NCI-H2171 treated with DMSO at 0.1 percent for 48 hours (cell line): ENCODE data around the gene LRRC37A.
"Not testable (repeated sequence)": the region's sequence is repeated elsewhere in the genome, so short reads cannot be mapped to it uniquely, and the experiment has no call there.

Source experiments
- DNase-seq: peaks from one replicate; lab custom pipeline; 2025; lab: John Stamatoyannopoulos, UW

The LRRC37A gene

GRCh38 chr17:46287587-46287986 lies 7.3 kb upstream of the LRRC37A start:
- not testable (repeated sequence) for DNase-seq

- not testable (repeated sequence) for DNase-seq
Observed at GRCh38 chr17:46290906-46291546, 3.9 kb upstream of the LRRC37A start.

GRCh38 chr17:46291618-46292017 lies 3.3 kb upstream of the LRRC37A start:
- DNase-seq = not testable (repeated sequence)

GRCh38 chr17:46341220-46341619 lies 46.3 kb downstream of the LRRC37A start:
- not testable (repeated sequence) for DNase-seq

- not testable (repeated sequence) for DNase-seq
Observed at GRCh38 chr17:46342131-46342530, 47.2 kb downstream of the LRRC37A start.

GRCh38 chr17:46348345-46348744 lies 53.4 kb downstream of the LRRC37A start:
- DNase-seq = not testable (repeated sequence)

GRCh38 chr17:46349060-46349459 lies 54.1 kb downstream of the LRRC37A start:
- DNase-seq = not testable (repeated sequence)

- not testable (repeated sequence) for DNase-seq
Observed at GRCh38 chr17:46353856-46354255, 58.9 kb downstream of the LRRC37A start.

- DNase-seq = not testable (repeated sequence)
Observed at GRCh38 chr17:46361145-46361735, 66.3 kb downstream of the LRRC37A start.

- DNase-seq = not testable (repeated sequence)
Observed at GRCh38 chr17:46361755-46362154, 66.8 kb downstream of the LRRC37A start, which contains the start of gene ARL17B. TSS of gene ARL17B (minus strand) at chr17:46361766. CDS start at chr17:46358397, 3,369 bp downstream.

- DNase-seq = not testable (repeated sequence)
Observed at GRCh38 chr17:46367520-46367919, 72.6 kb downstream of the LRRC37A start.

GRCh38 chr17:46372236-46373229 lies 77.6 kb downstream of the LRRC37A start:
- not testable (repeated sequence) for DNase-seq

- DNase-seq = not testable (repeated sequence)
Observed at GRCh38 chr17:46373418-46373817, 78.5 kb downstream of the LRRC37A start.

- not testable (repeated sequence) for DNase-seq
Observed at GRCh38 chr17:46383118-46383517, 88.2 kb downstream of the LRRC37A start.

- DNase-seq = not testable (repeated sequence)
Observed at GRCh38 chr17:46385491-46385890, 90.6 kb downstream of the LRRC37A start.
